Panc1 (cell line): ENCODE data around the gene ADAM10.
"Not testable (repeated sequence)": the region's sequence is repeated elsewhere in the genome, so short reads cannot be mapped to it uniquely, and the experiment has no call there.

Source experiments
- POLR2AphosphoS5 ChIP-seq: IDR thresholded peaks from 2 replicates; pipeline ENCODE4 v1.6.1; 2012; ENCODE audit warnings: mild to moderate bottlenecking, low read depth, low read length, moderate library complexity
- SIN3A ChIP-seq: IDR thresholded peaks from 2 replicates; pipeline ENCODE4 v1.6.1; 2012; ENCODE audit warnings: low read depth, mild to moderate bottlenecking, low read length, moderate library complexity, borderline replicate concordance; ENCODE audit not compliant: insufficient read depth
- TCF7L2 ChIP-seq: IDR thresholded peaks from 2 replicates; pipeline ENCODE4 v1.6.1; 2011; ENCODE audit warnings: mild to moderate bottlenecking, low read depth, low read length, inconsistent platforms
- TF ChIP-seq, protein P1 (sequence below): fragments of 450-650 bp; IDR thresholded peaks from 2 replicates; pipeline ENCODE4 v1.5.1; 2017; ENCODE audit warnings: mild to moderate bottlenecking
- TF ChIP-seq, protein P2 (sequence below), 2 experiments: IDR thresholded peaks; 2 replicates each; pipeline ENCODE4 v1.6.1; 2011 to 2012; ENCODE audit warnings: low read depth in 2 of 2, control low read depth in 1 of 2, low read length in 1 of 2, mild to moderate bottlenecking in 1 of 2, moderate library complexity in 1 of 2; ENCODE audit not compliant: insufficient read depth in 1 of 2

DNA sequence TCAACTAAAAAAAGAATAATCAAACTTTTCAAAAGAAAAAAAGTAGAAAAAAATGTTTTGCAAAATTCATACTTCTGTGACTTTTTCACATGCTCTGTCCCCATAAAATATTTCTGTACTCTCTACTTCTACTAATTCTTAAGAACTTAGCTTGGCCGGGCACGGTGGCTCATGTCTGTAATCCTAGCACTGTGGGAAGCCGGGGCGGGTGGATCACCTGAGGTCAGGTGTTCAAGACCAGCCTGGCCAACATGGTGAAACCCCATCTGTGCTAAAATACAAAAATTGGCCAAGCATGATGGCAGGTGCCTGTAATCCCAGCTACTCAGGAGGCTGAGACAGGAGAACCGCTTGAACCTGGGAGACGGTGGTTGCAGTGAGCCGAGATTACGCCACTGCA lies 145.6 kb downstream of the ADAM10 start:
- not testable (repeated sequence) for TF ChIP-seq POLR2AphosphoS5, TCF7L2, SIN3A
- TF ChIP-seq, protein P1, sequence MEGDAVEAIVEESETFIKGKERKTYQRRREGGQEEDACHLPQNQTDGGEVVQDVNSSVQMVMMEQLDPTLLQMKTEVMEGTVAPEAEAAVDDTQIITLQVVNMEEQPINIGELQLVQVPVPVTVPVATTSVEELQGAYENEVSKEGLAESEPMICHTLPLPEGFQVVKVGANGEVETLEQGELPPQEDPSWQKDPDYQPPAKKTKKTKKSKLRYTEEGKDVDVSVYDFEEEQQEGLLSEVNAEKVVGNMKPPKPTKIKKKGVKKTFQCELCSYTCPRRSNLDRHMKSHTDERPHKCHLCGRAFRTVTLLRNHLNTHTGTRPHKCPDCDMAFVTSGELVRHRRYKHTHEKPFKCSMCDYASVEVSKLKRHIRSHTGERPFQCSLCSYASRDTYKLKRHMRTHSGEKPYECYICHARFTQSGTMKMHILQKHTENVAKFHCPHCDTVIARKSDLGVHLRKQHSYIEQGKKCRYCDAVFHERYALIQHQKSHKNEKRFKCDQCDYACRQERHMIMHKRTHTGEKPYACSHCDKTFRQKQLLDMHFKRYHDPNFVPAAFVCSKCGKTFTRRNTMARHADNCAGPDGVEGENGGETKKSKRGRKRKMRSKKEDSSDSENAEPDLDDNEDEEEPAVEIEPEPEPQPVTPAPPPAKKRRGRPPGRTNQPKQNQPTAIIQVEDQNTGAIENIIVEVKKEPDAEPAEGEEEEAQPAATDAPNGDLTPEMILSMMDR: not testable (repeated sequence)
- TF ChIP-seq, protein P2, sequence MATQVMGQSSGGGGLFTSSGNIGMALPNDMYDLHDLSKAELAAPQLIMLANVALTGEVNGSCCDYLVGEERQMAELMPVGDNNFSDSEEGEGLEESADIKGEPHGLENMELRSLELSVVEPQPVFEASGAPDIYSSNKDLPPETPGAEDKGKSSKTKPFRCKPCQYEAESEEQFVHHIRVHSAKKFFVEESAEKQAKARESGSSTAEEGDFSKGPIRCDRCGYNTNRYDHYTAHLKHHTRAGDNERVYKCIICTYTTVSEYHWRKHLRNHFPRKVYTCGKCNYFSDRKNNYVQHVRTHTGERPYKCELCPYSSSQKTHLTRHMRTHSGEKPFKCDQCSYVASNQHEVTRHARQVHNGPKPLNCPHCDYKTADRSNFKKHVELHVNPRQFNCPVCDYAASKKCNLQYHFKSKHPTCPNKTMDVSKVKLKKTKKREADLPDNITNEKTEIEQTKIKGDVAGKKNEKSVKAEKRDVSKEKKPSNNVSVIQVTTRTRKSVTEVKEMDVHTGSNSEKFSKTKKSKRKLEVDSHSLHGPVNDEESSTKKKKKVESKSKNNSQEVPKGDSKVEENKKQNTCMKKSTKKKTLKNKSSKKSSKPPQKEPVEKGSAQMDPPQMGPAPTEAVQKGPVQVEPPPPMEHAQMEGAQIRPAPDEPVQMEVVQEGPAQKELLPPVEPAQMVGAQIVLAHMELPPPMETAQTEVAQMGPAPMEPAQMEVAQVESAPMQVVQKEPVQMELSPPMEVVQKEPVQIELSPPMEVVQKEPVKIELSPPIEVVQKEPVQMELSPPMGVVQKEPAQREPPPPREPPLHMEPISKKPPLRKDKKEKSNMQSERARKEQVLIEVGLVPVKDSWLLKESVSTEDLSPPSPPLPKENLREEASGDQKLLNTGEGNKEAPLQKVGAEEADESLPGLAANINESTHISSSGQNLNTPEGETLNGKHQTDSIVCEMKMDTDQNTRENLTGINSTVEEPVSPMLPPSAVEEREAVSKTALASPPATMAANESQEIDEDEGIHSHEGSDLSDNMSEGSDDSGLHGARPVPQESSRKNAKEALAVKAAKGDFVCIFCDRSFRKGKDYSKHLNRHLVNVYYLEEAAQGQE (IDR thresholded peaks at IDR 0.05; ENCODE audit: insufficient read depth in 1 of 2, low read depth in 2 of 2, low read length in 1 of 2): not testable (repeated sequence)
